ENCODE results near the gene NCOA5. TPM values are rescaled to one million over a fixed set of nuclear protein-coding genes. Genes with fewer than 3 reads are reported as not detected.

NCOA5 gene
- total and polyA plus RNA-seq, 10 of the 15 experiments (the other 5 are each of a cell fraction or from before 2014, with no cell fraction given) = 7.7 to 38.1 (median 30.1) TPM

DNA sequence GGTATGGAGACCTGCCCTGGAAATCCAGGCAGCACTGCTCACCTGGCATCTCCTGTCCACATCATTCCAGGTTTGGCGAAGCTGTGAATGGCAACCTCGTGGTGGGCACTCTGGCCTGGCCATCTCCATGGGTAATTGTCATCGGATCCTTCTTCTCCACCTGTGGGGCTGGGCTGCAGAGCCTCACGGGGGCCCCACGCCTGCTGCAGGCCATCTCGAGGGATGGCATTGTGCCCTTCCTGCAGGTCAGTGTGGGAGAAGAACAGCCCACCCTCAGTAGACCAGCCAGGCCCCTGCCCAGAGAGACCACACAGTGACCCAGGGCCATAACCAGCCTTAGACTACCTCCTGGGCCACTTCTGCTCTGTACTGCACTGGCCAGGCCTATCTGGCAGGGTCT is 44.9 kb downstream of the NCOA5 start:
- no peak for ATAC-seq
- Histone ChIP-seq H3K4me1 (ENCODE audit: control insufficient read depth, insufficient read depth, low read length) (no peaks in the 10 kb centered on the region), H3K9me3 (replicated peaks; ENCODE audit: control insufficient read depth, insufficient read depth, low read length) (no peaks in the 10 kb centered on the region), H2AFZ (ENCODE audit: control insufficient read depth, low read depth, low read length) (no peak overlapping the region), H3K27me3 (replicated peaks in 1 of 2; ENCODE audit: control insufficient read depth in 2 of 2, insufficient read depth in 2 of 2, low read length in 1 of 2) (peaks cover 0 to 5% of the 10 kb centered on the region in 2 experiments; a peak in 2 of 4 replicates), H3K4me3 (no peak overlapping the region), H3K9ac (ENCODE audit: control insufficient read depth, insufficient read depth, low read length) (no peak overlapping the region), H4K20me1 (ENCODE audit: control insufficient read depth, insufficient read depth) (no peaks in the 10 kb centered on the region; the same call in 1 of the 2 replicates), H3K4me2 (ENCODE audit: control insufficient read depth, insufficient read depth) (no peak overlapping the region), H3K27ac (ENCODE audit: control insufficient read depth, insufficient read depth) (no peak overlapping the region), H3K36me3 (ENCODE audit: control insufficient read depth in 2 of 2, insufficient read depth in 2 of 2, low read length in 1 of 2) (no peaks in the 10 kb centered on the region), H3K79me2 (ENCODE audit: control insufficient read depth, insufficient read depth, low read length) (no peaks in the 10 kb centered on the region)
- no TSS peak for BruUV-seq (replicated peaks)
- in situ Hi-C loops (cut with MboI) (no loop called here), intact Hi-C loops (cut with micrococcal nuclease; ENCODE audit: unreplicated experiment) (no loop called here)
- SMC1A ChIA-PET (ENCODE audit: uncharacterized antibody, unreplicated experiment) = no interaction called here
- CTCF ChIA-PET = no interaction called here
- POLR2A ChIA-PET = no interaction called here
- TF ChIP-seq, protein P1, sequence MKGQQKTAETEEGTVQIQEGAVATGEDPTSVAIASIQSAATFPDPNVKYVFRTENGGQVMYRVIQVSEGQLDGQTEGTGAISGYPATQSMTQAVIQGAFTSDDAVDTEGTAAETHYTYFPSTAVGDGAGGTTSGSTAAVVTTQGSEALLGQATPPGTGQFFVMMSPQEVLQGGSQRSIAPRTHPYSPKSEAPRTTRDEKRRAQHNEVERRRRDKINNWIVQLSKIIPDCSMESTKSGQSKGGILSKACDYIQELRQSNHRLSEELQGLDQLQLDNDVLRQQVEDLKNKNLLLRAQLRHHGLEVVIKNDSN (IDR thresholded peaks at IDR 0.05; ENCODE audit: borderline replicate concordance, extremely low read length, insufficient read depth, low read depth, low read length) = no peak
- no peak for TF ChIP-seq HDGF (IDR thresholded peaks at IDR 0.05)
- FAIRE-seq = no peak
- DNase-seq (ENCODE audit: low read depth, low spot score) = no peak
- WGBS (ENCODE audit: insufficient coverage, insufficient replicate concordance, low lambda C conversion rate, missing lambda C conversion rate) = 14% methylated on average over 6 of the region's 6 CpGs
- RAD21 ChIA-PET (ENCODE audit: unreplicated experiment) = no interaction called here

DNA sequence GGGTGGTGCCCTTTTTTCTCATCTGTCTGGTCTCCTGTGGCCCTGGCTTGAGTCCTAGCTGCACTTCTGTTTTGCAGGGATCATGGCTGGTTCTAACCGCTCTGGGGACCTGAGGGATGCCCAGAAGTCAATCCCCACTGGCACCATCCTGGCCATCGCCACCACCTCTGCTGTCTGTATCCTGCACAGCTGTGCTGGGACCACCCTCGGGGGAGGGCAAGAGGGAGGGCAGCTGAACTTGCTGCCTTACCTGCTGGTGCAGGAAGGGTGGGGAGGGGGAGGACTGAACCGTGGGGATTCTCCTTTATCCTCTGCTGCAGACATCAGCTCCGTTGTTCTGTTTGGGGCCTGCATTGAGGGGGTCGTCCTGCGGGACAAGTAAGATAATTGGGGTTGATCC is 46.2 kb downstream of the NCOA5 start:
- Histone ChIP-seq H3K27me3 (replicated peaks in 1 of 2; ENCODE audit: control insufficient read depth in 2 of 2, insufficient read depth in 2 of 2, low read length in 1 of 2) (peaks cover 0 to 5% of the 10 kb centered on the region in 2 experiments; a peak in 2 of 4 replicates), H3K9me3 (replicated peaks; ENCODE audit: control insufficient read depth, insufficient read depth, low read length) (no peaks in the 10 kb centered on the region), H3K36me3 (ENCODE audit: control insufficient read depth in 2 of 2, insufficient read depth in 2 of 2, low read length in 1 of 2) (no peaks in the 10 kb centered on the region), H3K79me2 (ENCODE audit: control insufficient read depth, insufficient read depth, low read length) (no peaks in the 10 kb centered on the region), H4K20me1 (ENCODE audit: control insufficient read depth, insufficient read depth) (no peaks in the 10 kb centered on the region; the same call in 1 of the 2 replicates), H3K4me1 (ENCODE audit: control insufficient read depth, insufficient read depth, low read length) (no peaks in the 10 kb centered on the region), H2AFZ (ENCODE audit: control insufficient read depth, low read depth, low read length) (no peak overlapping the region), H3K4me2 (ENCODE audit: control insufficient read depth, insufficient read depth) (no peak overlapping the region), H3K27ac (ENCODE audit: control insufficient read depth, insufficient read depth) (no peak overlapping the region), H3K9ac (ENCODE audit: control insufficient read depth, insufficient read depth, low read length) (no peak overlapping the region), H3K4me3 (no peak overlapping the region)
- ChIA-PET POLR2A (no interaction called here), SMC1A (ENCODE audit: uncharacterized antibody, unreplicated experiment) (no interaction called here), CTCF (interaction anchor here (0.5 kb wide), 1 partner anchor 1031 kb away, joined by 3 read pairs; no protein-coding TSS in a partner anchor), RAD21 (ENCODE audit: unreplicated experiment) (no interaction called here)
- ATAC-seq (no peak), FAIRE-seq (no peak), DNase-seq (ENCODE audit: low read depth, low spot score) (no peak)
- WGBS (ENCODE audit: insufficient coverage, insufficient replicate concordance, low lambda C conversion rate, missing lambda C conversion rate) = 2% methylated on average over 7 of the region's 7 CpGs
- no TSS peak for BruUV-seq (replicated peaks)
- in situ Hi-C loops (cut with MboI) (no loop called here), intact Hi-C loops (cut with micrococcal nuclease; ENCODE audit: unreplicated experiment) (no loop called here)
- no peak for TF ChIP-seq TCF3 (IDR thresholded peaks at IDR 0.05; ENCODE audit: borderline replicate concordance, insufficient read depth, low read depth, low read length)
- no peak for TF ChIP-seq BCL11A (IDR thresholded peaks at IDR 0.05; ENCODE audit: low read depth, low read length)
- TF ChIP-seq SKIL (IDR thresholded peaks at IDR 0.05; ENCODE audit: low read depth, poor library complexity, severe bottlenecking) = no peak

Data from GM12878 (cell line).